H1 (cell line): ENCODE data around the gene ALKBH1. TPM values are rescaled to one million over a fixed set of nuclear protein-coding genes. Genes with fewer than 3 reads are reported as not detected.

ENCODE experiments used
- CTCF ChIA-PET: fragments of 300-600 bp; sonication (Branson Sonifier 250); formaldehyde crosslinking; loops from one replicate; lab custom pipeline; 2021; ENCODE audit not compliant: partially characterized antibody; lab: Charles Lee
- POLR2A ChIA-PET: fragments of 300-600 bp; sonication (Branson Sonifier 250); formaldehyde crosslinking; loops from one replicate; lab custom pipeline; 2021; ENCODE audit warnings: inconsistent platforms; ENCODE audit not compliant: partially characterized antibody; lab: Charles Lee
- DNase-seq, 2 experiments: peaks; one replicate each; pipeline versions ENCODE4 v3.0.0 to v3.0.0-alpha.2; 2010 to 2022; ENCODE audit warnings: low spot score in 2 of 2, low read depth in 1 of 2, mixed read lengths in 1 of 2
- FAIRE-seq: peaks from 2 replicates; lab custom pipeline; 2011; peaks lifted over from hg19 to GRCh38; lab: Jason Lieb, UNC
- H2AFZ ChIP-seq: 2 replicates; pipeline ENCODE4 v1.8.1; 2012; ENCODE audit warnings: low read length, inconsistent platforms
- H2AK5ac ChIP-seq: 2 replicates; pipeline ENCODE4 v1.6.1; 2013; ENCODE audit warnings: low read depth, low read length
- H2BK120ac ChIP-seq: replicated peaks from 2 replicates; pipeline ENCODE3; 2013; ENCODE audit warnings: low read depth, low read length, inconsistent platforms
- H2BK12ac ChIP-seq: 2 replicates; pipeline ENCODE4 v1.6.1; 2013; ENCODE audit warnings: low read depth, low read length
- H2BK15ac ChIP-seq: 2 replicates; pipeline ENCODE4 v1.6.1; 2013; ENCODE audit warnings: low read length
- H2BK20ac ChIP-seq: 2 replicates; pipeline ENCODE4 v1.6.1; 2013; ENCODE audit warnings: low read length
- H2BK5ac ChIP-seq: 2 replicates; pipeline ENCODE4 v1.6.1; 2013; ENCODE audit warnings: low read depth, low read length
- H3K14ac ChIP-seq: 2 replicates; pipeline ENCODE4 v1.6.1; 2013; ENCODE audit warnings: inconsistent platforms; ENCODE audit not compliant: insufficient read length
- H3K18ac ChIP-seq: 2 replicates; pipeline ENCODE4 v1.6.1; 2013; ENCODE audit warnings: low read length; ENCODE audit errors: extremely low read depth
- H3K23ac ChIP-seq: 2 replicates; pipeline ENCODE4 v1.6.1; 2013; ENCODE audit warnings: inconsistent platforms; ENCODE audit not compliant: insufficient read length
- H3K23me2 ChIP-seq: 2 replicates; pipeline ENCODE4 v1.6.1; 2013; ENCODE audit warnings: low read depth, low read length
- H3K27ac ChIP-seq: 2 replicates; pipeline ENCODE4 v1.6.1; 2011; ENCODE audit warnings: low read depth, low read length, inconsistent platforms
- H3K27me3 ChIP-seq, 4 experiments: replicated peaks in 1 of 4; 1 replicate in 1 of 4; 2 replicates in 3 of 4; pipeline versions ENCODE4 v1.6.1 to v1.8.1; 2011 to 2013; ENCODE audit warnings: low read length in 3 of 4, mild to moderate bottlenecking in 3 of 4, inconsistent platforms in 2 of 4, mixed read lengths in 2 of 4, moderate library complexity in 1 of 4; ENCODE audit not compliant: control insufficient read depth in 3 of 4, insufficient read depth in 3 of 4; ENCODE audit errors: extremely low read depth in 1 of 4
- H3K36me3 ChIP-seq, 4 experiments: 2 replicates each; pipeline versions ENCODE4 v1.6.1 to v1.8.1; 2011 to 2013; ENCODE audit warnings: mild to moderate bottlenecking in 4 of 4, low read length in 3 of 4, moderate library complexity in 2 of 4, control low read depth in 1 of 4, inconsistent platforms in 1 of 4; ENCODE audit not compliant: insufficient read depth in 4 of 4, control insufficient read depth in 2 of 4
- H3K4ac ChIP-seq: replicated peaks from 2 replicates; pipeline ENCODE3; 2013; ENCODE audit warnings: low read length, low read depth, mixed read lengths, inconsistent platforms; ENCODE audit not compliant: insufficient read length
- H3K4me1 ChIP-seq, 4 experiments: replicated peaks in 1 of 4; 1 replicate in 1 of 4; 2 replicates in 3 of 4; pipeline versions ENCODE4 v1.6.1 to v1.8.1; 2011 to 2013; ENCODE audit warnings: low read length in 3 of 4, inconsistent platforms in 2 of 4, mixed read lengths in 1 of 4; ENCODE audit not compliant: insufficient read depth in 4 of 4, control insufficient read depth in 3 of 4
- H3K4me2 ChIP-seq, 2 experiments: 2 replicates each; pipeline versions ENCODE4 v1.6.1 to v1.8.1; 2011 to 2013; ENCODE audit warnings: low read depth in 2 of 2, low read length in 2 of 2, control low read depth in 1 of 2, inconsistent platforms in 1 of 2, mild to moderate bottlenecking in 1 of 2; ENCODE audit not compliant: insufficient read depth in 1 of 2
- H3K4me3 ChIP-seq, 4 experiments: fragments of 200-600, 300-600 bp in 1 of 4; sonication (generic), shearing (Covaris generic), sonication (Bioruptor Twin) in 1 of 4; 2 replicates each; pipeline versions ENCODE4 v1.5.1 to v1.8.1; 2011 to 2016; ENCODE audit warnings: low read length in 4 of 4, low read depth in 3 of 4, control low read depth in 2 of 4, inconsistent platforms in 2 of 4, mild to moderate bottlenecking in 2 of 4, mixed read lengths in 1 of 4, moderate library complexity in 1 of 4; ENCODE audit not compliant: insufficient read depth in 2 of 4; ENCODE audit errors: extremely low read depth in 1 of 4
- H3K56ac ChIP-seq: replicated peaks from 2 replicates; pipeline ENCODE3; 2013; ENCODE audit warnings: low read depth, mild to moderate bottlenecking, mixed read lengths, low read length, inconsistent platforms; ENCODE audit not compliant: insufficient read length
- H3K79me1 ChIP-seq: 2 replicates; pipeline ENCODE4 v1.6.1; 2013; ENCODE audit warnings: low read depth, low read length, control low read depth
- H3K79me2 ChIP-seq, 2 experiments: 2 replicates each; pipeline versions ENCODE4 v1.6.1 to v1.8.1; 2012 to 2013; ENCODE audit warnings: low read length in 2 of 2, mild to moderate bottlenecking in 2 of 2, inconsistent platforms in 1 of 2; ENCODE audit not compliant: insufficient read depth in 2 of 2, control insufficient read depth in 1 of 2
- H3K9ac ChIP-seq, 4 experiments: replicated peaks in 1 of 4; 1 replicate in 1 of 4; 2 replicates in 3 of 4; pipeline versions ENCODE4 v1.6.1 to v1.8.1; 2011 to 2013; ENCODE audit warnings: low read depth in 3 of 4, low read length in 3 of 4, control low read depth in 2 of 4, mild to moderate bottlenecking in 2 of 4, moderate library complexity in 2 of 4, inconsistent platforms in 1 of 4; ENCODE audit errors: extremely low read depth in 1 of 4
- H3K9me3 ChIP-seq, 2 experiments: 2 replicates each; pipeline versions ENCODE4 v1.6.1 to v1.8.1; 2012 to 2013; ENCODE audit warnings: mild to moderate bottlenecking in 2 of 2, moderate library complexity in 2 of 2, control low read depth in 1 of 2, inconsistent platforms in 1 of 2, low read depth in 1 of 2, low read length in 1 of 2, mixed read lengths in 1 of 2; ENCODE audit not compliant: insufficient read depth in 2 of 2
- H4K20me1 ChIP-seq, 2 experiments: replicated peaks in 1 of 2; 2 replicates each; pipeline versions ENCODE3 to v1.8.1; 2011 to 2013; ENCODE audit warnings: inconsistent platforms in 2 of 2, low read length in 2 of 2, mild to moderate bottlenecking in 1 of 2; ENCODE audit not compliant: insufficient read depth in 2 of 2, control insufficient read depth in 1 of 2
- H4K5ac ChIP-seq: 2 replicates; pipeline ENCODE4 v1.6.1; 2013; ENCODE audit warnings: low read length, low read depth, mixed read lengths, inconsistent platforms; ENCODE audit not compliant: insufficient read length
- H4K8ac ChIP-seq: 2 replicates; pipeline ENCODE4 v1.8.0; 2013; ENCODE audit warnings: mild to moderate bottlenecking, moderate library complexity, low read length, inconsistent platforms; ENCODE audit not compliant: insufficient read depth; ENCODE audit errors: extremely low read depth
- H4K91ac ChIP-seq: replicated peaks from 2 replicates; pipeline ENCODE3; 2013; ENCODE audit warnings: low read length, mixed read lengths, inconsistent platforms; ENCODE audit not compliant: insufficient read length
- MAX ChIP-seq: IDR thresholded peaks from 2 replicates; pipeline ENCODE4 v1.6.1; 2012; ENCODE audit warnings: inconsistent platforms
- RBBP5 ChIP-seq: IDR thresholded peaks from 2 replicates; pipeline ENCODE4 v1.7.1; 2012; ENCODE audit warnings: low read depth, mild to moderate bottlenecking, inconsistent platforms, low read length, moderate library complexity, borderline replicate concordance
- SP4 ChIP-seq: IDR thresholded peaks from 2 replicates; pipeline ENCODE4 v1.6.1; 2012; ENCODE audit warnings: low read length, inconsistent platforms
- TAF1 ChIP-seq: IDR thresholded peaks from 2 replicates; pipeline ENCODE4 v1.6.1; 2011; ENCODE audit warnings: mild to moderate bottlenecking, low read depth, low read length
- WGBS, 2 experiments: shearing (Covaris generic) in 1 of 2; methylation state at CpG; one replicate each; pipeline versions ENCODE4 v1.1.6 to v1.1.7; 2013 to 2015; ENCODE audit warnings: low lambda C conversion rate in 2 of 2, mixed read lengths in 2 of 2, inconsistent platforms in 1 of 2, low coverage in 1 of 2, missing lambda C conversion rate in 1 of 2; ENCODE audit not compliant: insufficient replicate concordance in 2 of 2, insufficient coverage in 1 of 2, insufficient read length in 1 of 2; ENCODE audit errors: extremely low coverage in 1 of 2, missing lambda C conversion rate in 1 of 2; 5-methylcytosine and 5-hydroxymethylcytosine counted together
- polyA plus RNA-seq, 7 experiments: library from polyadenylated mRNA; depleted of rRNA in 3 of 7; stranded (reverse) in 5 of 7; unstranded in 2 of 7; fragments of >200 nt in 5 of 7; fragments of 200-250 nt in 2 of 7; gene quantifications; 1 replicate in 5 of 7; 2 replicates in 1 of 7; 4 replicates in 1 of 7; pipeline versions ENCODE4 v1.2.1 to v1.2.3, GENCODE V29; 2011 to 2013; ENCODE audit warnings: missing spikeins in 2 of 7, mixed read lengths in 2 of 7
- total RNA-seq: library from RNA; stranded (reverse); fragmentation: NEBNext Ultra II Directional; extraction: Animal tissue kit (Norgen Biotek cat#: 25700); gene quantifications from 2 replicates; pipeline ENCODE4 v1.2.1, GENCODE V29; 2021
- TF ChIP-seq, protein P1 (sequence below): IDR thresholded peaks from 2 replicates; pipeline ENCODE4 v1.6.1; 2012; ENCODE audit warnings: inconsistent platforms

Gene ALKBH1
- total and polyA plus RNA-seq, 2 of the 8 experiments (the other 6 are each of a cell fraction or from before 2014, with no cell fraction given): 14.3 to 20.0 TPM

- Histone ChIP-seq H2BK12ac (no peak overlapping the region), H3K23ac (no peak overlapping the region), H3K18ac (0 out of 2 replicates have a peak overlapping the region, but pooled peaks have one; percentile 56), H3K4me3 (no peak overlapping the region), H3K36me3 (no peaks in the 10 kb centered on the region), H3K4me1 (no peaks in the 10 kb centered on the region; a peak in 1 of 7 replicates)
- TF ChIP-seq RBBP5 (no peak), TAF1 (no peak), MAX (no peak), SP4 (no peak)
- TF ChIP-seq, protein P1, sequence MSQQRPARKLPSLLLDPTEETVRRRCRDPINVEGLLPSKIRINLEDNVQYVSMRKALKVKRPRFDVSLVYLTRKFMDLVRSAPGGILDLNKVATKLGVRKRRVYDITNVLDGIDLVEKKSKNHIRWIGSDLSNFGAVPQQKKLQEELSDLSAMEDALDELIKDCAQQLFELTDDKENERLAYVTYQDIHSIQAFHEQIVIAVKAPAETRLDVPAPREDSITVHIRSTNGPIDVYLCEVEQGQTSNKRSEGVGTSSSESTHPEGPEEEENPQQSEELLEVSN: no peak
- TF ChIP-seq, all 59 proteins: peak for 0
- H4K20me1 ChIP-seq: no peaks in the 10 kb centered on the region
- no peaks in the 10 kb centered on the region; the same call in 1 of the 2 replicates for H3K23me2 ChIP-seq
- no peaks in the 10 kb centered on the region for H3K27me3 ChIP-seq
- DNase-seq: no peak
- H3K4me2 ChIP-seq: no peak overlapping the region
- POLR2A ChIA-PET: no interaction called here
- no peaks in the 10 kb centered on the region for H3K79me2 ChIP-seq
- H2BK20ac ChIP-seq: no peak overlapping the region
- CTCF ChIA-PET: interaction anchor here (0.8 to 2.6 kb wide), 2 partner anchors 14 to 24 kb away, joined by 3 to 8 read pairs; no protein-coding TSS in a partner anchor
- WGBS, 2 experiments: 90% methylated on average over 7 of the region's 7 CpGs; no CpG with 5 or more reads in 1 of the 2 experiments
- no peak overlapping the region for H3K4ac ChIP-seq
- no peak overlapping the region for H3K14ac ChIP-seq
- H3K9ac ChIP-seq: no peak overlapping the region
- H2BK5ac ChIP-seq: 0 out of 2 replicates have a peak overlapping the region, but pooled peaks have one; percentile 24
- H2AFZ ChIP-seq: no peak overlapping the region
- H2BK15ac ChIP-seq: no peak overlapping the region
- H2AK5ac ChIP-seq: 0 out of 2 replicates have a peak overlapping the region, but pooled peaks have one; percentile 39
- H3K56ac ChIP-seq: no peak overlapping the region
- H4K91ac ChIP-seq: no peak overlapping the region
- H3K9me3 ChIP-seq: no peaks in the 10 kb centered on the region
- H3K79me1 ChIP-seq: no peaks in the 10 kb centered on the region
- no peak for FAIRE-seq
- H4K5ac ChIP-seq: no peak overlapping the region
- H2BK120ac ChIP-seq: no peak overlapping the region
- no peak overlapping the region for H3K27ac ChIP-seq
- peak overlapping the region; percentile 68; the same call in 1 of the 2 replicates for H4K8ac ChIP-seq
Observed at GRCh38 chr14:77660754-77661153, 47.1 kb downstream of the ALKBH1 start.
